Measurements from ENCODE around the gene ANKRD36.
"Not testable (repeated sequence)": the region's sequence is repeated elsewhere in the genome, so short reads cannot be mapped to it uniquely, and the experiment has no call there.

The ANKRD36 gene

GRCh38 chr2:97113050-97113881, at the start of gene ANKRD36:
Gene ANKRD36, plus strand, starts transcription at chr2:97113153. Its CDS starts 587 bp downstream, at chr2:97113740.
- not testable (repeated sequence) for DNase-seq

GRCh38 chr2:97066030-97066429, 46.9 kb upstream of the ANKRD36 start:
- not testable (repeated sequence) for DNase-seq

GRCh38 chr2:97067279-97068004, 45.5 kb upstream of the ANKRD36 start:
- DNase-seq, result no peak

GRCh38 chr2:97068074-97068473, 44.9 kb upstream of the ANKRD36 start:
- DNase-seq, result no peak

GRCh38 chr2:97068722-97069121, 44.2 kb upstream of the ANKRD36 start:
- DNase-seq, result not testable (repeated sequence)

GRCh38 chr2:97070915-97071314, 42.0 kb upstream of the ANKRD36 start:
- not testable (repeated sequence) for DNase-seq

GRCh38 chr2:97077213-97077612, 35.7 kb upstream of the ANKRD36 start:
- DNase-seq, result not testable (repeated sequence)

- not testable (repeated sequence) for DNase-seq
These were observed 32.1 kb upstream of the ANKRD36 start for GRCh38 chr2:97080855-97081254.

GRCh38 chr2:97082206-97082605, 30.7 kb upstream of the ANKRD36 start:
- not testable (repeated sequence) for DNase-seq

- not testable (repeated sequence) for DNase-seq
These were observed 29.4 kb upstream of the ANKRD36 start for GRCh38 chr2:97083516-97083915.

- not testable (repeated sequence) for DNase-seq
These were observed 27.9 kb upstream of the ANKRD36 start for GRCh38 chr2:97085093-97085492.

- DNase-seq, result not testable (repeated sequence)
These were observed 24.2 kb upstream of the ANKRD36 start for GRCh38 chr2:97088706-97089105.

- DNase-seq, result not testable (repeated sequence)
These were observed 20.0 kb upstream of the ANKRD36 start for GRCh38 chr2:97092946-97093345.

GRCh38 chr2:97093983-97094771, 18.8 kb upstream of the ANKRD36 start:
- not testable (repeated sequence) for DNase-seq

GRCh38 chr2:97094772-97095611, 18.0 kb upstream of the ANKRD36 start, which contains the start of gene FAHD2B:
Gene FAHD2B, minus strand, starts transcription at chr2:97094882. Its CDS starts 3,176 bp downstream, at chr2:97091706.
- peak; percentile 33 for DNase-seq

- no peak for DNase-seq
These were observed 17.3 kb upstream of the ANKRD36 start for GRCh38 chr2:97095661-97096060.

GRCh38 chr2:97098786-97099372, 14.1 kb upstream of the ANKRD36 start:
- not testable (repeated sequence) for DNase-seq

GRCh38 chr2:97106878-97107277, 6.1 kb upstream of the ANKRD36 start:
- DNase-seq, result not testable (repeated sequence)

- not testable (repeated sequence) for DNase-seq
These were observed 1.7 kb upstream of the ANKRD36 start for GRCh38 chr2:97111246-97111645.

- DNase-seq, result not testable (repeated sequence)
These were observed 468 bp upstream of the ANKRD36 start for GRCh38 chr2:97112320-97113049.

GRCh38 chr2:97113882-97114255, 916 bp downstream of the ANKRD36 start:
- not testable (repeated sequence) for DNase-seq
